Gastroesophageal sphincter (tissue), 4 donors: Measurements from ENCODE around the gene C17orf50. TPM values are rescaled to one million over a fixed set of nuclear protein-coding genes. Genes with fewer than 3 reads are reported as not detected.
"Not testable (repeated sequence)": the region's sequence is repeated elsewhere in the genome, so short reads cannot be mapped to it uniquely, and the experiment has no call there.

Source experiments
- ATAC-seq: fragments of 150-250 bp; one replicate; pipeline ENCODE4 v1.9.1; 2016; ENCODE audit warnings: mild to moderate bottlenecking, moderate library complexity
- H3K27ac ChIP-seq, 4 donors: fragments of 200-600 bp; sonication (generic) in 3 of 4; 1 replicate in 3 of 4; 2 replicates in 1 of 4; pipeline ENCODE4 v1.5.1; 2016 to 2019
- H3K27me3 ChIP-seq: fragments of 200-600 bp; sonication (generic); one replicate; pipeline ENCODE4 v1.5.1; 2019
- H3K36me3 ChIP-seq, 2 donors: fragments of 200-600 bp; sonication (generic); one replicate each; pipeline ENCODE4 v1.5.1; 2019; ENCODE audit warnings: control low read depth in 1 of 2
- H3K4me1 ChIP-seq, 3 donors: fragments of 200-600 bp; sonication (generic); 1 replicate in 2 of 3; 2 replicates in 1 of 3; pipeline ENCODE4 v1.5.1; 2016 to 2019; ENCODE audit warnings: control low read depth in 2 of 3
- H3K4me3 ChIP-seq, 2 donors: fragments of 200-600 bp; sonication (generic); one replicate each; pipeline ENCODE4 v1.5.1; 2019; ENCODE audit warnings: mild to moderate bottlenecking in 1 of 2, moderate library complexity in 1 of 2
- H3K9me3 ChIP-seq, 3 donors: fragments of 200-600 bp; sonication (generic); one replicate each; pipeline ENCODE4 v1.5.1; 2017 to 2019; ENCODE audit warnings: control low read depth in 2 of 3
- EP300 ChIP-seq: sonication (generic); formaldehyde crosslinking; IDR thresholded peaks from one replicate; pipeline ENCODE4 v1.6.1; 2017; ENCODE audit warnings: antibody characterized with exemption, mild to moderate bottlenecking
- POLR2A ChIP-seq, 2 donors: fragments of 450-650 bp; IDR thresholded peaks; one replicate each; pipeline ENCODE4 v1.6.1; 2017; ENCODE audit warnings: antibody characterized with exemption in 2 of 2, mild to moderate bottlenecking in 2 of 2, moderate library complexity in 1 of 2
- POLR2AphosphoS5 ChIP-seq: sonication (generic); formaldehyde crosslinking; IDR thresholded peaks from one replicate; pipeline ENCODE4 v1.6.1; 2017; ENCODE audit warnings: antibody characterized with exemption
- WGBS, 2 donors: methylation state at CpG; one replicate each; pipeline ENCODE4 v1.1.5; 2018; ENCODE audit warnings: low coverage in 1 of 2; 5-methylcytosine and 5-hydroxymethylcytosine counted together
- total RNA-seq, 4 donors: library from RNA; depleted of rRNA; stranded (reverse); fragments of >200 nt; gene quantifications; one replicate each; pipeline ENCODE4 v1.1.0, GENCODE V29; 2016
- TF ChIP-seq, protein P1 (sequence below), 4 experiments: fragments of 200-600 bp in 2 of 4; fragments of 450-650 bp in 2 of 4; sonication (generic) in 1 of 4; IDR thresholded peaks; one replicate each; pipeline ENCODE4 v1.5.1; 2017 to 2019; ENCODE audit warnings: antibody characterized with exemption in 4 of 4, mild to moderate bottlenecking in 2 of 4, moderate library complexity in 2 of 4

The C17orf50 gene
- total RNA-seq, 4 donors from 2014 or later: not detected

DNA sequence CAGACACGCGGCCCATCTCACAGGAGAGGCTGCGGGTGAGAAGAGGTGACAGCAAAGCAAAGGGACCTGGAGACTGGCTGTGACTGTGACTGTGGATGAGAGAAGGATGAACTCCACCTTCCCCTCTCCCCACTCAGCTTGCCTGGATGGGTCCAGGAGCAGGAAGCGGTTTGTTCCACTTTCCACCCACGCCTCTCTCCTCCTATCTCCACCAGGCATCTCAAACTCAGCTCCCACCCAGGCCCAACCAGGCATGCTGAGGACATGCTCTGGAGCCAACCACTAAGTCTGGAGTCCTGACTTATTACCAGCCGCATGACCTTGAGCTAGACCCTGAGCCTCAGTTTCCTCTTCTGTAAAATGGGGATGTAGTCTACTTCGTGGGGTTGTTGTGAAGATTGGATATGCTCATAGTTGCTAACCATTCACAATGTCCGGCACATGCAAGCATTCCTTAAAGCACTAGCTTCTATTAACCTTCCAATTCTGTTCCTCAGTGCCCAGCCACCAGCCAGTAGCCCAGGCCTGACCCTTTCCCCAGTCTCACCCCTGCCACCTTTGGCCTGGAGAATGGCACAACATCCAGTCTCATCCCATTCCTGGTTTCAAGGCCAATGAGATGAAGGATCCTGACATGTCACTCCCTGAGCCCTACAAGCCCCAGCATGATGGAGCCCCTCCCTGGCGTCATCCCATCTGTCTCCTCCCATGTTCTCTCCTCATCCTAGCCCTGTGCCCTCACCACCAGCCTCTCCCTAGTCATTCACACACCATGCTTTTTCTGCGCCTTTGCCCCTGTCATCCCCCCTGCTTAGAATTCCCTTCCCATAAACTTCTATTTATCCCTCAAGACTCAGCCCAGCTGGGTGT lies 9.9 kb upstream of the C17orf50 start:
- Histone ChIP-seq H3K36me3 (no peaks in the 10 kb centered on the region), H3K27ac (no peak overlapping the region), H3K4me1 (peaks cover 0 to 56% (median 16%) of the 10 kb centered on the region in 3 donors), H3K4me3 (peak overlapping the region in 1 of 2 donors; percentile 22), H3K27me3 (peaks cover 33% of the 10 kb centered on the region), H3K9me3 (no peaks in the 10 kb centered on the region)
- no peak for ATAC-seq
- 77 to 90% methylated on average over 5 to 7 of the region's 10 CpGs for WGBS, 2 donors
- TF ChIP-seq, protein P1, sequence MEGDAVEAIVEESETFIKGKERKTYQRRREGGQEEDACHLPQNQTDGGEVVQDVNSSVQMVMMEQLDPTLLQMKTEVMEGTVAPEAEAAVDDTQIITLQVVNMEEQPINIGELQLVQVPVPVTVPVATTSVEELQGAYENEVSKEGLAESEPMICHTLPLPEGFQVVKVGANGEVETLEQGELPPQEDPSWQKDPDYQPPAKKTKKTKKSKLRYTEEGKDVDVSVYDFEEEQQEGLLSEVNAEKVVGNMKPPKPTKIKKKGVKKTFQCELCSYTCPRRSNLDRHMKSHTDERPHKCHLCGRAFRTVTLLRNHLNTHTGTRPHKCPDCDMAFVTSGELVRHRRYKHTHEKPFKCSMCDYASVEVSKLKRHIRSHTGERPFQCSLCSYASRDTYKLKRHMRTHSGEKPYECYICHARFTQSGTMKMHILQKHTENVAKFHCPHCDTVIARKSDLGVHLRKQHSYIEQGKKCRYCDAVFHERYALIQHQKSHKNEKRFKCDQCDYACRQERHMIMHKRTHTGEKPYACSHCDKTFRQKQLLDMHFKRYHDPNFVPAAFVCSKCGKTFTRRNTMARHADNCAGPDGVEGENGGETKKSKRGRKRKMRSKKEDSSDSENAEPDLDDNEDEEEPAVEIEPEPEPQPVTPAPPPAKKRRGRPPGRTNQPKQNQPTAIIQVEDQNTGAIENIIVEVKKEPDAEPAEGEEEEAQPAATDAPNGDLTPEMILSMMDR (IDR thresholded peaks at IDR 0.05): no peak
- TF ChIP-seq EP300 (no peak), POLR2AphosphoS5 (no peak), POLR2A (IDR thresholded peaks at IDR 0.05) (no peak)

DNA sequence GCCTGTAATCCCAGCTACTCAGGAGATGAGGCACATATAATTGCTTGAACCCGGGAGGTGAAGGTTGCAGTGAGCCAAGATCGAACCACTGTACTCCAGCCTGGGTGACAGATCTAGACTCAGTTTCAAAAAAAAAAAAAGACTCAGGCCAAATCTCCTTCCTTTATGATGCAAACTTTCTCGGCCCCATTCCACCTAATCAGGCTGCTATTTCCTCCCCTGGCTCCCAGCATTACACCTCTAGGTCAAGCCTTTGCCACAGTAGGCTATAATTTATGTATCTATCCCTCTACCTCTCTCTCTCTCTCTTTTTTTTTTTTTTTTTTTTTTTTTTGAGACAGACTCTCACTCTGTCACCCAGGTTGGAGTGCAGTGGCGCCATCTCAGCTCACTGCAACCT lies 9.1 kb upstream of the C17orf50 start:
- H3K9me3 ChIP-seq, H3K27ac ChIP-seq, H3K4me3 ChIP-seq, H3K36me3 ChIP-seq, ATAC-seq: not testable (repeated sequence)
- H3K4me1 ChIP-seq: peaks cover 0 to 56% (median 16%) of the 10 kb centered on the region in 3 donors
- 72 to 75% methylated on average over 1 to 3 of the region's 4 CpGs for WGBS, 2 donors
- H3K27me3 ChIP-seq: peaks cover 33% of the 10 kb centered on the region

DNA sequence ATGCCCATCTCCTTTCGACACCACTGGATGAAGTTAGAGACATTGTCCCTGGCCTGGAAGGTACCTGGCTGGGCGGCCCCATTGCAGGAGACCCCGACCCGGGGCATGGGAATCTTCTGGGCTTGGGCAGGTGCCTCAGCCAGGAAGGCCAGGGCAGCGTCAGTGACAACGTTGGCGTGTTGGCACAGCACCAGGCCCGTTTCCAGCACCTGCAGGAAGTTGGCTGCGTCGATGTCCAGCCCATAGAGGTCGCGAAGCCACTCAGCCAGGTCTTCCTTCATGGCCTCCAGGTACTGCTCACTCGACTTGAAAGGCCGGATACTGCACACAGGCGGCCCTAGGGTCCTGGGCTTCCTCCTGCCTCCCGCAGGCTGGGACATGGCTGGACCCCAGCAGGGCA lies 8.2 kb upstream of the C17orf50 start:
- H3K4me3 ChIP-seq: peak overlapping the region in 1 of 2 donors; percentile 23
- WGBS, 2 donors: 30 to 90% methylated on average over 2 to 4 of the region's 16 CpGs
- H3K4me1 ChIP-seq: peaks cover 0 to 51% (median 16%) of the 10 kb centered on the region in 3 donors
- H3K27ac ChIP-seq: peak overlapping the region in 2 of 4 donors; percentile 3 to 64
- H3K27me3 ChIP-seq: peaks cover 31% of the 10 kb centered on the region
- TF ChIP-seq EP300: no peak
- TF ChIP-seq POLR2A (IDR thresholded peaks at IDR 0.05): no peak
- TF ChIP-seq POLR2AphosphoS5: no peak
- TF ChIP-seq, protein P1 (IDR thresholded peaks at IDR 0.05): no peak
- no peaks in the 10 kb centered on the region for H3K9me3 ChIP-seq
- no peaks in the 10 kb centered on the region for H3K36me3 ChIP-seq
- ATAC-seq: no peak

DNA sequence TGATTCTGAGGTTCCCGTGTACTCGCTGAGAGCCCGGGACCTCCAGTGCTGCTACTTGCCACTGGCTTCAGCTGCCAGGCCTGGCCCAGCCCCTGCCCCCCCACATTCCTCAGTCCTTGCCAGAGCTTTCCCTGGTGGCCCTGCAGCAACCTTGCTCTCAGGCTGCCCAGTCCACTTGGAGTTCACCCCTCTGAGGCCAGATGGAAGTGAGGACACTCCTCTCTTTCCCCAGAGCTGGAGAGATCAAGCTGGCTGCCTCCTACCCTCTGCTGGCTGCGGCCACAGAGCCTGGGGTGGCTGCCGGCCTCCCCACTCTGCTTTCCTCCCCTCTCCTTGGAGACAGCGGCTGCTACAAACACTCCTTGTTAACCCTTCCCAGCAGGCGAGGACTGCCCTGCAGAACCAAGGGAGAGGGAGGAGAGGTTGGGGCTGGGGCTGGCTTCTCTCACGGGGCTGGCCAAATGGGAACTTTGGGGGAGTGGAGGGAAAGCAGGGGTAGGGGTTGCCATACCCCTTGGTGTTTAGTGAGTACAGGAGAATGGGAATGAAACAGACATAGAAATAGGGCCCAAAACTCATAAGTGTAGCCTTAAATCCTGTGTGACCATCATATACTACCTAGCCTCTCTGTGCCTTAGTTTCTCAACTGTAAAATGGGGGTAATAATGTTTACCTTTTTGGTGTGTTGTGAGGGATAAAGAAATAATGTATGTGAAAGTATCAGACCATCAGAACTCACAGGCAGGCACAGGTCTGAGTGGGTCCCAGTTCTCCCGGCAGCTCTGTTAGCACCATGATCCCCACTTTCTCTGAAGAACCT lies 7.5 kb upstream of the C17orf50 start, which contains the start of gene GAS2L2:
Gene GAS2L2 (minus strand): TSS at position 295 of the 820 bp plus-strand sequence. CDS start 389 bp downstream, outside the sequence.
- H3K9me3 ChIP-seq: no peaks in the 10 kb centered on the region
- peak within 1 kb of the TSS in 1 of 2 donors; percentile 23 for H3K4me3 ChIP-seq
- TF ChIP-seq EP300 (no peak), POLR2A (IDR thresholded peaks at IDR 0.05) (no peak), POLR2AphosphoS5 (no peak)
- TF ChIP-seq, protein P1 (IDR thresholded peaks at IDR 0.05): no peak
- ATAC-seq: no peak
- 40 to 71% methylated on average over 1 to 3 of the region's 9 CpGs for WGBS, 2 donors
- H3K27ac ChIP-seq: peak within 1 kb of the TSS in 2 of 4 donors; percentile 3 to 64
- H3K4me1 ChIP-seq: peaks cover 0 to 44% (median 16%) of the 10 kb centered on the region in 3 donors
- H3K27me3 ChIP-seq: peaks cover 25% of the 10 kb centered on the region
- H3K36me3 ChIP-seq: no peaks in the 10 kb centered on the region

DNA sequence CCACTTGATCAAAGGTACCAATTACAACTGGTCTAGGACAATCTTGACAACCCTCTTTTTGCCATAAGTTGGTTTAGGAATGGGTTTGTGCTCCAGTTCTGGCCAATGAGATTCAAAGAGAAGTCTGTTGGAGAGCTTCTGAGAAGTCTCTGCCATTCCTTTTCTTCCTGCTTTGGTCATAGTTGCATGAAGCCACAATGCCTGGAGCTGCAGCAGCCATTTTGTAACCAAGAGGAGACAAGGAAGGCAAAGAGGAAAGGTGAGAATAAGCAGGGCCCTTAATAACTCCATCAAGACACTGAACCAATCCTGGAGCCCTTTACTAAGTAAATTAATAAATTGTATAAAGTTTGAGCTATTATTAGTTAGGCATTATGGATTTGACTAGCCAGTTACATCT lies 3.4 kb upstream of the C17orf50 start:
- no peaks in the 10 kb centered on the region for H3K27me3 ChIP-seq
- no peak overlapping the region for H3K27ac ChIP-seq
- TF ChIP-seq, protein P1 (IDR thresholded peaks at IDR 0.05): no peak
- TF ChIP-seq POLR2AphosphoS5 (no peak), POLR2A (IDR thresholded peaks at IDR 0.05) (no peak), EP300 (no peak)
- no peak overlapping the region for H3K4me3 ChIP-seq
- ATAC-seq: no peak
- no peaks in the 10 kb centered on the region for H3K9me3 ChIP-seq
- H3K4me1 ChIP-seq: peaks cover 0 to 12% (median 11%) of the 10 kb centered on the region in 3 donors
- no peaks in the 10 kb centered on the region for H3K36me3 ChIP-seq
